Stimulated activated CD4-positive, alpha-beta T cell treated with anti-CD3 and anti-CD28 coated beads, Interleukin-2, amount 100 ng/mL, for 4 hours (primary cell): Measurements from ENCODE around the gene GRIK1.
"Not testable (repeated sequence)": the region's sequence is repeated elsewhere in the genome, so short reads cannot be mapped to it uniquely, and the experiment has no call there.

Experiments
- DNase-seq: peaks from one replicate; pipeline ENCODE4 v3.0.0-alpha.2; 2020; ENCODE audit warnings: low read depth

The GRIK1 gene

GRCh38 chr21:29610779-29611360 is 328.9 kb downstream of the GRIK1 start:
- no peak for DNase-seq

- DNase-seq, result no peak
Observed at GRCh38 chr21:29606613-29607012, 333.2 kb downstream of the GRIK1 start.

GRCh38 chr21:29605219-29605618 is 334.6 kb downstream of the GRIK1 start:
- not testable (repeated sequence) for DNase-seq

GRCh38 chr21:29604076-29604475 is 335.7 kb downstream of the GRIK1 start:
- DNase-seq, result no peak

GRCh38 chr21:29601047-29601446 is 338.7 kb downstream of the GRIK1 start:
- DNase-seq, result no peak

- DNase-seq, result no peak
Observed at GRCh38 chr21:29586696-29587095, 353.1 kb downstream of the GRIK1 start.

GRCh38 chr21:29585462-29585861 is 354.3 kb downstream of the GRIK1 start:
- DNase-seq, result no peak

GRCh38 chr21:29583424-29583924 is 356.3 kb downstream of the GRIK1 start:
- DNase-seq, result no peak

GRCh38 chr21:29582855-29583254 is 356.9 kb downstream of the GRIK1 start:
- no peak for DNase-seq

- no peak for DNase-seq
Observed at GRCh38 chr21:29581393-29581792, 358.4 kb downstream of the GRIK1 start.

GRCh38 chr21:29580732-29581285 is 359.0 kb downstream of the GRIK1 start:
- no peak for DNase-seq

- no peak for DNase-seq
Observed at GRCh38 chr21:29578306-29578705, 361.5 kb downstream of the GRIK1 start.

GRCh38 chr21:29571949-29572348 is 367.8 kb downstream of the GRIK1 start:
- no peak for DNase-seq

GRCh38 chr21:29568020-29568697 is 371.6 kb downstream of the GRIK1 start:
- DNase-seq, result no peak

GRCh38 chr21:29557931-29558725 is 381.7 kb downstream of the GRIK1 start:
- DNase-seq, result no peak

GRCh38 chr21:29557200-29557599 is 382.6 kb downstream of the GRIK1 start:
- DNase-seq, result no peak

- no peak for DNase-seq
Observed at GRCh38 chr21:29555601-29556000, 384.2 kb downstream of the GRIK1 start.

GRCh38 chr21:29550205-29550604 is 389.6 kb downstream of the GRIK1 start:
- DNase-seq, result no peak

- DNase-seq, result no peak
Observed at GRCh38 chr21:29549614-29550013, 390.2 kb downstream of the GRIK1 start.

GRCh38 chr21:29547998-29548397 is 391.8 kb downstream of the GRIK1 start:
- no peak for DNase-seq

GRCh38 chr21:29546071-29546470 is 393.7 kb downstream of the GRIK1 start:
- no peak for DNase-seq

GRCh38 chr21:29540289-29540688 is 399.5 kb downstream of the GRIK1 start:
- no peak for DNase-seq

- DNase-seq, result no peak
Observed at GRCh38 chr21:29538115-29538514, 401.7 kb downstream of the GRIK1 start.
